IPS-11a (cell line): Measurements from ENCODE around the gene PAX7.

Experiments used
- H3K4me3 ChIP-seq: one replicate; pipeline ENCODE4 v1.5.1; 2013; ENCODE audit warnings: low read depth, low read length, control low read depth

The PAX7 gene

GRCh38 chr1:18618546-18619466 lies 11.8 kb upstream of the PAX7 start:
- H3K4me3 ChIP-seq: no peak overlapping the region

DNA sequence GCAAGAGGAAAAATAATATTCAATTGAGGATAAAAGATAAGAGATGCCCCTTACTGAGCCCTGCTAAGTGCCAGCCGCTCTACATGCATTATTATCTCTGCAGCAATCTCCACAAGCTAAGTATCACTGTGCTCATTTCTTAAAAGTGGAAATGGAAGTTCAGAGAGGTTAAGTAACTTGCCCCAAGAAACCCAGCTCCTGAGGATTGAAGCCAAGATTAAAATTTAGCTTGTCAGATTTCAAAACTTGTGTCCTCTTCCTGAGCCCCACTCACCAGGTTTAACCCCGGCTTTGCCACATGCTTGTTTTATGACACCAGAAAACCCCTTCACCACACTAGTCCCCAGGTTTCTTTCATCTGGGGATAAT lies 11.2 kb upstream of the PAX7 start:
- H3K4me3 ChIP-seq: no peak overlapping the region

- H3K4me3 ChIP-seq: no peak overlapping the region
Observed at GRCh38 chr1:18628511-18628910, 2.1 kb upstream of the PAX7 start.

DNA sequence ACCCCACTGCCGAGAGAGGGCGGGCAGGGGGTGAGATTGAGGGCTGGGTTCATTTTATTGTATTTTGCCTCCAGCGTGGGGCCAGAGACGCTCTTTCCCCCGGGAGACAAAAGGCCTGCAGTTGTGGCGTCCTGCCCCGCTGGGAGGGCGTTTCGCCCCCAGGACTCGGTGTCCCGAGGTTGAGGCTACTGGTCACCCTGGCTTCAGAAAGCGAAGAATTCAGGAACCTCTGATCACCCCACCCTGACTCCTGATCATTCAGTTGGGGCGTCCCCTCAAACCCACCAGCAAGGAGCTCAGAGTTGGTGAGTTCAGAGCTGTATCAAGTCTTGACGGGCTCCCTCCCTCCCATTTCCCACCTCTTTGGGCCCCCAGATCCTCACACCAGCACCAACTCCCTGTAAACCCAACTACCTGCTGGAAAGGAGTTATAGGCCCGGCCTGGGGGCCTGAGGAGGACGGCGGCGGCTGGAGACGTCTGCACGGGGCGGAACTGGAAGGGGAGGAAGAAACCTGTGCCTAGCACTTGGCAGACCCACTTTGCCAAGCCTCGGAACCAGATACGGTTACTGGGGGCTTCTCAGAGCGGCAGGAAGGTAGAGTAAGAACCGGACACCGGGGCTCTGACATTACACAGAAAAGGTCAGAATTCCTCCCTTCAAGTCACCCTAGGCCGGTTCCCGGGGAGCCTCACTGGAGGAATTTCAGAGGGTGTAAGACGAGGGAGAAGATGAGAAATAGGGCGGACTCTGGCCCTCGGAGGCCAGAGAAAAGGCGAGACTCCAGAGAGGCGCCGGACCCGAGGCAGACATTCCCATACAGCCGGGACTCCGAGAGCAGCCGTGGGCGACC lies 761 bp upstream of the PAX7 start:
- peak overlapping the region; percentile 24 for H3K4me3 ChIP-seq

GRCh38 chr1:18631496-18632217 lies 1.0 kb downstream of the PAX7 start:
- peak overlapping the region; percentile 17 for H3K4me3 ChIP-seq

DNA sequence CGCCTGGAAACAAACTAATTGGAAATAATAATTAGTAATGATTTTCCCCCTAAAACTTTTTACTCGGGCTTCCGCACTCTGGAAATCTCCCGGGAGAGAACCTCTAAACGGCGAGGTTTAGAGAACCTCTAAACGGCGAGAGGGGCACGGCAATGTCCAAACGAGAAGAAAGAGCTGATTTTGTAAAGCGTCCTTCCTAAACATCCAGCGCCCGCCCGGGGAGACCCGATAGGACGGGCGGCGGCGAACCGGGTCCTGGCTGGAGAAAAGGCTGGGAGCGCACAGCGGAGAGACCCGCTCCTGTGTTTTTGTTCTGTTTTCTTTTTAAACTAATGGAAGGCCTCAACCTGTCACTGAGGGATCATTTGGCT lies 1.6 kb downstream of the PAX7 start:
- no peak overlapping the region for H3K4me3 ChIP-seq

DNA sequence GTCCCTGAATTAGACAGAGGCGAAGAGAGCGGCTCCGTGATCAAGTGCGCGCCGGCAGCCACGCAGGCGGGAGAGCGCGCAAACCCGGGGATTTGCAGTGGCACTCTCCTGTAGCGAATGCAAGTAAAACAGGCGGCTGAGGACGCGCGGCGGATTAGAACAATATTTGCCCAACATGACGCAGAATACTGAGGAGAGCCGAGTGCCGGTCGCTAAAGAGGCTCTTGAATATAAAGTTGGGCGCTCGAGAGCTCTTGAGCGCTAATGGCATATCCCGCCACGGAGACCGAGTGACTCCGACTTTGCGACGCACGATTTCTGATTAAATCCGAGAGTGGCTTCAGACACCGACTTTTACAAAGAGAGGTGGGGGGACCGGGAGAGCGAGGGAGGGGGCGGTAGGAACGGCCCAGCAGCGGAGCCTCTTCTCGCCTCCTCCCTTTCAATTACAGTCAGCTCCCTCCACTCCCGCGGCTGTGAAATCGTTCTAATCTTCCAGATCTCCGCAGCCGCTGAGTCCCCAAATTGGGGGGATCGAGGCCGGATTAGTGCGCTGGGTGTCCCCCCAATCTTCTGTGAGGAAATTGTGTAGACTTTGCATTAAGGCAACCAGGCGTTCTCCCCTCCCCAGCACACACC lies 2.3 kb downstream of the PAX7 start:
- no peak overlapping the region for H3K4me3 ChIP-seq

DNA sequence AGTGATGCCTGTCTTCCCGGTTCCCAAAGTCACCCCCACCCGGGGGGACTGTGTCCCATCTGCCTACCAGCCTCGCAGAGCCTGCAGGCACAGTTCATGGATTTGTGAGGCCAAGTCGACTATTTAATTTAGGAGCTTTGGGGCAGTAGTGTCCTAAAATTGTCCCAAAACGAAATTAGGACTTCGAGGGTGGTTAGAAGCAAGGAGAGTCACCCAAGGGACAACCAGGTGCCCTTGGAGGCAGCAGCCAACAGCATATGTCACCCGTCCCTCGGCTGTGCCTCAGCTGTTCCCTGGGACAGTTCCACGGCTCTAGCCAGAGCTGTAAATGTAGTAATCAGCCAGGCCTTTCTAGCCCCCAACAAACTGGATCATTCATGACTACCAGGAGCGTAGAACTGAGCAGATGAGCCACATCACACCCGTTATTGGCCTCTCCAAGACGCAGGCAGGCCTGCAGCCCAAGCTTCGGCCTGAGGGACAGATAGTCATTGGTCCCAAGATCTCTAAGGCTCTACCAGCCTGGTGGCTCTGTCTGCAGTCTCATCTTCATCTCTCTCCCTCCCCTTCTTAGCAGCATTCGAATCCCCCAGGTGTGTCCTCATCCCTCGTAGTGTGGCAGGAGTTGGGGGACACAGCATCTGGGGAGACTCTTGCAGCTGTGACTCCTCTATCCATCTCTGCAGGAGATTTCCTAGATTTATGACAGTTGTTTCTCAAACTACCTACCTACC lies 2.9 kb downstream of the PAX7 start:
- H3K4me3 ChIP-seq: no peak overlapping the region

GRCh38 chr1:18634276-18634675 lies 3.6 kb downstream of the PAX7 start:
- no peak overlapping the region for H3K4me3 ChIP-seq

GRCh38 chr1:18635070-18635577 lies 4.5 kb downstream of the PAX7 start:
- H3K4me3 ChIP-seq: no peak overlapping the region

DNA sequence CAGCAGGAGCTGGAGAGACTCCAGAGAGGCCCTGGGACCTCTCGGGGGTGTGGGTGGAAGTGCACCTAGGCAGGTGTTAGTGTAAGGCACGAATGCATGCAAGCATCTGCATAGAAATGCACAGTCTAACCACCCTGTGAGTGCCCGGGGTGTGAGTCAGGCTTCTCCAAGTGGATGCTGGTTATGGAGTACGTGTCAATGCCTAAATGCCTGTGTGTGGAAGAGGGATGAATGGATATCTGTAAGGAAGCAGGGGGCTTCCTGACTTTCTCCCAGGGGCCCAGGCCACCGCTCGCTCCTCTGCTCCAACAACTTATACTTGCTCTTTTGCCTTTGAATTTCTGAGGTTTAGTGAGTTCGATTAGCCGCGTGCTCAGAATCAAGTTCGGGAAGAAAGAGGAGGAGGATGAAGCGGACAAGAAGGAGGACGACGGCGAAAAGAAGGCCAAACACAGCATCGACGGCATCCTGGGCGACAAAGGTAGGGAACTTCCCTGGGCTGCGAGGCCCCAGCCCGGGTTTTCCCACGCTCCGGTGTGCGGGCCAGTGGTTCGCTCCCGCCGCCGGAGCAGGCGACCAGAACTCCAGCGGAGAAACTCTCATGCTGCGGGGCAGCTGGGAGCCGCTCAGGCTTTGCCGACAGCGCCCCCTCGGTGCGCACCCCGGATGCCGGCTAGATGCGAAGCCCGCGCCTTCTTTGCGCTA lies 5.4 kb downstream of the PAX7 start:
- no peak overlapping the region for H3K4me3 ChIP-seq

GRCh38 chr1:18636596-18637508 lies 6.2 kb downstream of the PAX7 start:
- H3K4me3 ChIP-seq: no peak overlapping the region

- H3K4me3 ChIP-seq: no peak overlapping the region
Observed at GRCh38 chr1:18637511-18637960, 6.9 kb downstream of the PAX7 start.

GRCh38 chr1:18637962-18638834 lies 7.6 kb downstream of the PAX7 start:
- H3K4me3 ChIP-seq: no peak overlapping the region

- H3K4me3 ChIP-seq: no peak overlapping the region
Observed at GRCh38 chr1:18638835-18639364, 8.3 kb downstream of the PAX7 start.

- no peak overlapping the region for H3K4me3 ChIP-seq
Observed at GRCh38 chr1:18639368-18640055, 8.9 kb downstream of the PAX7 start.
